ENCODE results near the gene NYAP2. TPM values are rescaled to one million over a fixed set of nuclear protein-coding genes. Genes with fewer than 3 reads are reported as not detected.

Gene NYAP2
- total RNA-seq, 2 experiments from 2014 or later: not detected

DNA sequence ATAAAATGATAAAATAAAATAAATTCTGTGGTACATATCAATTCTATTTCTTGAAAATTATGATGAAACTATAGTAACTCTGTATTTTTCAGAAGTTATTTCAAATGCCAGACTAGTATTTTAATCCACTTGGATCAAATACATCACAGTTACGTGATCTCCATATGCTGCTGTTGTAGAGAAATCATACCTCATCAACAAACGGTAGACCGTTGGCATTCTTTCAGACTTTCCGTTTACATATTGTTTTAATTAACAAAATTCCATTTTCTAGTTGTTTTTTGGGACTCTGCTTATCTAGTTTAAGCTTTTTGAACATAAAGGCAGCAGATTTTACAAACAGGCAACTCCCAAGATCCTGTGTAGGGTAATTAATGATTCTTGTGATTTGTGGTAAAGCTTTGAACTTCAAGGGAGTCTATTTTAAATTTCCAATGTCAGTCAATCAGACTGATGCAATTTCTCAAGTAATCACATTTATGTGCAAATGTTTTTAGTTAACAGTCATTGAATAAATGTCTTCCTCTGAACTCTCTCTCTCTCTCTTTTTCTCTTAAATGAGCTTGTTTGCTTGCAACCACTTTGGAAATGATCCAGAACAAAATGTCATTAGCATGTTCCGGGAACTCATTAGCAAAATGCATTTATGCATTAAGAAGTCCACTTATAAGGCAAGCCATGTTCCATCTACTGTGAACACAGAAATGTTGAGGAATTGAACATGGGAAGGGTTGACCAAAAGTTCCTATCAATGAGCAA lies 31.8 kb downstream of the NYAP2 start:
- Mint-ChIP-seq H3K27ac (no peak overlapping the region), H3K4me1 (ENCODE audit: low read depth) (no peaks in the 10 kb centered on the region), H3K27me3 (ENCODE audit: low read depth) (no peaks in the 10 kb centered on the region), H3K4me3 (no peak overlapping the region), H3K9me3 (ENCODE audit: insufficient read depth) (no peaks in the 10 kb centered on the region), H3K36me3 (ENCODE audit: low read depth) (no peaks in the 10 kb centered on the region)
- DNase-seq (no peak), ATAC-seq (no peak)
- CTCF ChIA-PET: no interaction called here
- POLR2A ChIA-PET: no interaction called here

DNA sequence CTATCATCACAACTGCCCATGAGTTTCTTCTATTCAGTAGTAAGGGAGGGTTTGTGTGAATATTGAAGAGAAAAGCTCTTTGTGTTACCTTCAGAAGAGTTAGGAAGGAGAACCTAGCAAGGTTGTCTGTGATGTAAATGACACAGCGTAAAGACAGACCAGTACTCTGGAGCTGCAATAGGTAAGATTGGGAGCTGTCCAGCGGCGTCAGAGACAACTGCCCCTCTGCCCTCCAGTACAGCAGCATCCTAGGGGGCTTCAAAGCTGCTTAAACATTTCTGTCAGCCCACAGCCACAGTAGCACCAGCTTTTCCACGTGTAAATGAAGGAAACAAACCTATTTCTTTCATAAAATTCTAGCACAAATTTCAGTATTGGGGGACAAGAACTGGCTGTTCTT lies 34.5 kb downstream of the NYAP2 start:
- Mint-ChIP-seq H3K36me3 (ENCODE audit: low read depth) (no peaks in the 10 kb centered on the region), H3K27me3 (ENCODE audit: low read depth) (peaks cover 2% of the 10 kb centered on the region), H3K9me3 (ENCODE audit: insufficient read depth) (no peaks in the 10 kb centered on the region), H3K4me3 (no peak overlapping the region), H3K27ac (no peak overlapping the region), H3K4me1 (ENCODE audit: low read depth) (no peaks in the 10 kb centered on the region)
- ChIA-PET CTCF (no interaction called here), POLR2A (no interaction called here)
- DNase-seq (no peak), ATAC-seq (no peak)

DNA sequence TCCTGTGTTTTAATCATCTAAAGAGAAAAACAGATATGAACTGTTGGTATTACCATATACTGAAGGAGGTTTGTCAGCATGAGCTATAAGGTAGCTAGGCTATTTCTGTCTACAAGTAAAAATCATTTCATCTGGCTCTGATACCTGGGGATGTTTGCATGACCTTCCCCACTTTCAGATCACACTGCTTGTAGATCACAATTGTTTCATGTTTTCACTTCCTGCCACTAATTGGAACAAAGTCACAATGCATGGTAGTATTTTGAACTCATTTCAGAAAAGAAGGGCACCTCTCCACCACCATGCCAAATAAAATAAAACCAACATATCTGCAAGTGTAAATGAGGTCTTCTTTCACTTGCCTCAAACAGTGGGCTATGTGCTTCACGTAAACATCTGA lies 37.8 kb downstream of the NYAP2 start:
- Mint-ChIP-seq H3K4me3 (no peak overlapping the region), H3K27ac (no peak overlapping the region), H3K27me3 (ENCODE audit: low read depth) (peaks cover 5% of the 10 kb centered on the region), H3K4me1 (ENCODE audit: low read depth) (no peaks in the 10 kb centered on the region), H3K9me3 (ENCODE audit: insufficient read depth) (no peaks in the 10 kb centered on the region), H3K36me3 (ENCODE audit: low read depth) (no peaks in the 10 kb centered on the region)
- DNase-seq: no peak
- no peak for ATAC-seq
- ChIA-PET CTCF (no interaction called here), POLR2A (no interaction called here)

DNA sequence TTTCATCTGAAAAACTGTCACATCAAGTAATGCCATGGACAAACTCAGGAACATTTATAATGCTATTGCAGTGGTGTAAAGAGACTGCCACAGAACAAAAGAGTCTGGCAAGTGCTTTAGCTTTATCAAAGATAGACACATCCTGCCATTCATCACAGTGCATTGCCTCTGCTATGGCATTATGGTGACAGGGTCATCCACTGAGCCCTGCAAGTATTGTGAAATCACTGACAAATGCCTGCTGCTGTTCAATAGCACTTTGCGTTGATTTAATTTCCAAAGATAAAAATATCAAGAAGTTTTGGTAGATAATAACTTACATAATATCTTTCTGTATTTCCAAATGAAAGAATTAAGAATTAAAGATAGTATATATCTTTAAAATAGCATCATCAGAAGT lies 38.7 kb downstream of the NYAP2 start:
- POLR2A ChIA-PET: no interaction called here
- CTCF ChIA-PET: no interaction called here
- H3K9me3 Mint-ChIP-seq (ENCODE audit: insufficient read depth): no peaks in the 10 kb centered on the region
- H3K27me3 Mint-ChIP-seq (ENCODE audit: low read depth): peaks cover 5% of the 10 kb centered on the region
- DNase-seq: no peak
- no peak overlapping the region for H3K27ac Mint-ChIP-seq
- no peaks in the 10 kb centered on the region for H3K36me3 Mint-ChIP-seq (ENCODE audit: low read depth)
- ATAC-seq: no peak
- no peak overlapping the region for H3K4me3 Mint-ChIP-seq
- no peaks in the 10 kb centered on the region for H3K4me1 Mint-ChIP-seq (ENCODE audit: low read depth)

DNA sequence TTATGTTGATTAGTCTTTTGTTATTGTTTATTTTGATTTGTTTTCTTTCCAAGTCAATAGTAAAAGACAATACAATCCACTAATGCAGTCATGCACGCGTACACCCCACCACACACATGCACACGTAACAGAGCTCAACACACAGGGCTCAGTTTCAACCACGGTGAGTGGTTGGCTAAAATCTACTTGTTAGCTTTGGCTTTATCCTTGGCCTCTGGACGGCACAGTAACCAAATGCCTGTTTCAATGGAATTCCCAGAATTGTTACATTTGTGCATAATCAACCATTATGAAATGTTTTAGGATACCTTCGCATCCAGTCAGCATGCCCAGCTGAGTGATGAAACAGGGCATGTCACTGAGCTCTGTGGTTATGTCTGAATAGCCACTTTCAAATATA lies 53.2 kb downstream of the NYAP2 start:
- no peak for DNase-seq
- Mint-ChIP-seq H3K4me3 (no peak overlapping the region), H3K36me3 (ENCODE audit: low read depth) (no peaks in the 10 kb centered on the region), H3K4me1 (ENCODE audit: low read depth) (no peaks in the 10 kb centered on the region), H3K27me3 (ENCODE audit: low read depth) (peaks cover 2% of the 10 kb centered on the region), H3K27ac (no peak overlapping the region), H3K9me3 (ENCODE audit: insufficient read depth) (no peaks in the 10 kb centered on the region)
- POLR2A ChIA-PET: no interaction called here
- ATAC-seq: no peak
- CTCF ChIA-PET: no interaction called here

DNA sequence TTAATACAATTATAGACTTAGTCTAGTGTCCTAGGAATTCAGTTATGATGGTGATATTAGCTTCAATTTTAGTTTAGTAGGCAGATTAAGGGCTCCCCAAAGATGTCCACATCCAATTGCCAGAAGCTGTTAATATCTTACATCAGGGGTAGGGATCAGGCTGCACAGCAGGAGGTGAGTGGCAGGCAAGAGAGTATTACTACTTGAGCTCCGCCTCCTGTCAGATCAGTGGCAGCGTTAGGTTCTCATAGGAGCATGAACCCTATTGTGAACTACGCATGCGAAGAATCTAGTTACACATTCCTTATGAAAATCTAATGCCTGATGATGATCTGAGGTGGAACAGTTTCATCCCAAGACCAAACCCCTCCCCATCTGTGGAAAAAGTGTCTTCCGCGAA lies 54.9 kb downstream of the NYAP2 start:
- CTCF ChIA-PET: no interaction called here
- Mint-ChIP-seq H3K4me1 (ENCODE audit: low read depth) (no peaks in the 10 kb centered on the region), H3K27ac (no peak overlapping the region), H3K9me3 (ENCODE audit: insufficient read depth) (no peaks in the 10 kb centered on the region), H3K36me3 (ENCODE audit: low read depth) (no peaks in the 10 kb centered on the region), H3K4me3 (no peak overlapping the region), H3K27me3 (ENCODE audit: low read depth) (peaks cover 2% of the 10 kb centered on the region)
- DNase-seq (no peak), ATAC-seq (no peak)
- POLR2A ChIA-PET: no interaction called here

DNA sequence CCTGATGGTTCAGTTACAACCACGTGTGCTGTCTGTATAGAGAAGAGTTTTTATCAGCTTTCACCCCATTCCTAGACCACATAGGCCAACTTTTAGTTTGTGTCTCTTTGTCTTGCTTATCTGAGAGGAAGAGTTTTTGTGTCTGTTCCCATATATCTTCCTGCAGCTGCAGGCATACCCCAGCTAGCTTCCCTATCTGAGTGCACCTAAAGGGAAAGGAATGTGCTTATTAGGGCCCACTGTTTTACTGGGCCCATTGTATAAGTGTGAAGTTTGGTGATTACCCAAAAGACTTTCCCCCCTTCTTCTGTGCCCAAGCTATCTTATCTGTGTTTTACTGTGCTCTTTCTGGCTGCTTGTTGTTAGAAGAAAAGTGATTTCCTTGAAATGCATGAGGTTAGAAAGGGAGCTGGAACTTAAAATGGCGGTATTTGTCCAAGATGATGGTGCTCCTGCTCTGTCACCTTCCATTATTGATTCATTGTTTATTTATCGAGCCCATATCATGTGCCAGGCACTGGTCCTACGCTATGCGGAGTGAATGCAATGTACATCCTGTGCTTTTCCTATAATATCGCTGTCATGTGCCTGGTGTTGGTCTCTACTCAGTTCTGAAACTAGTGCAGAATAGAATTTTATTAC lies 57.2 kb downstream of the NYAP2 start:
- ChIA-PET POLR2A (no interaction called here), CTCF (no interaction called here)
- ATAC-seq (no peak), DNase-seq (no peak)
- no peaks in the 10 kb centered on the region for H3K36me3 Mint-ChIP-seq (ENCODE audit: low read depth)
- H3K27me3 Mint-ChIP-seq (ENCODE audit: low read depth): peaks cover 2% of the 10 kb centered on the region
- H3K4me3 Mint-ChIP-seq: no peak overlapping the region
- H3K9me3 Mint-ChIP-seq (ENCODE audit: insufficient read depth): no peaks in the 10 kb centered on the region
- no peaks in the 10 kb centered on the region for H3K4me1 Mint-ChIP-seq (ENCODE audit: low read depth)
- H3K27ac Mint-ChIP-seq: no peak overlapping the region

DNA sequence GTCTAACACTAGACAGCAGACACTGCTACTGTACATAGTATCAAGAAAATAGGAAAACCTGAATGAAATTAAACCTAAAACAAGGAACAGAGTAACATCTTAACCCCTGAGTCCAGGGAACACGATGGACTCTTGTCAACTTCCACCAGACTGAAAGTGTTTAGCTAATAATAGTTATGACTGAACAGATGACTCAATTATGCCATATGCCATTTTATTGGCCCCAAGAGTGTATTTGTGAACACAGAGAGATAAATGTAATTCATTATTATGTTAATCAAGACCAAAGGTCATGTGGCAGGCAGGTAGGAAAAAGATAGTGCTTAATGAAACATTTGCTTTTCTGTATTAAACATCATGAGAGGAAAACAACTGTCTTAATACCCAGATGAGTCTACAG lies 58.0 kb downstream of the NYAP2 start:
- Mint-ChIP-seq H3K36me3 (ENCODE audit: low read depth) (no peaks in the 10 kb centered on the region), H3K9me3 (ENCODE audit: insufficient read depth) (no peaks in the 10 kb centered on the region), H3K4me3 (no peak overlapping the region), H3K27me3 (ENCODE audit: low read depth) (peaks cover 2% of the 10 kb centered on the region), H3K27ac (no peak overlapping the region), H3K4me1 (ENCODE audit: low read depth) (no peaks in the 10 kb centered on the region)
- POLR2A ChIA-PET: interaction anchor here (0.6 kb wide), 1 partner anchor 48 kb away, joined by 3 read pairs; no protein-coding TSS in a partner anchor
- no peak for ATAC-seq
- DNase-seq: no peak
- CTCF ChIA-PET: no interaction called here

DNA sequence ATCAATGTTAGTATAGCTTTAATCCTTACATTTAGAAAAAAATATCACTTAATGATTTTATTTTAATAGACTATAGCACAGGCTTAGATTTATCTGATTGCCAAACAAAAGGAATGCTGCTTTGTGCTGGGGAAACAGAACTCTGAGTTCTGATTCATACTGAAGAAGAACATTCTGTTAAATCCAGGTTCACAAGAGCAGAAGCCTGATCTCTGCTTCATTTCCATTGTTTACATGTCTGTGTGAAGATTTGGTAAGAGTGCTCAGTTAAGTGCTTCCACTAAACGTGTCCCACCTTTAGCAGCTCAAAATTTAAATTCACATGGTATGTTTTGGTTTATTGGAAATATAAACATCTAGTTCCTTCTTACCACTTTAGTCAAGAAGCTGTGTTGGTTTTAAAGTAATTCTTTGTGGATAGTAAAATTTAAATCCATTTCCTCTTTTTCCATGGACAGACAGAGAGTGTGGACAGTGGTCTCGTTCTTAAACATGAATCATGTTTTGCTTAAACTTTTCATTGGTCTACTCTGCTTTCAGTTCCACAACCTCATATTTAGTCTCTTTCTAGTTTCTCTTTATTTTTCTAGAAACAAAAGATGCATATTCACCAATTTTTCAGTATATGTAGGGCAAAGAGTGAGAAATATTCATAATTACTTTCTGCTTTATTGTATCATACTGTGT lies 59.1 kb downstream of the NYAP2 start:
- no peaks in the 10 kb centered on the region for H3K9me3 Mint-ChIP-seq (ENCODE audit: insufficient read depth)
- ChIA-PET POLR2A (no interaction called here), CTCF (interaction anchor here (1.0 to 1.4 kb wide), 2 partner anchors 202 to 757 kb away, joined by 3 read pairs; no protein-coding TSS in a partner anchor)
- no peak overlapping the region for H3K27ac Mint-ChIP-seq
- DNase-seq (no peak), ATAC-seq (no peak)
- H3K27me3 Mint-ChIP-seq (ENCODE audit: low read depth): peaks cover 2% of the 10 kb centered on the region
- H3K36me3 Mint-ChIP-seq (ENCODE audit: low read depth): no peaks in the 10 kb centered on the region
- H3K4me1 Mint-ChIP-seq (ENCODE audit: low read depth): no peaks in the 10 kb centered on the region
- H3K4me3 Mint-ChIP-seq: no peak overlapping the region

DNA sequence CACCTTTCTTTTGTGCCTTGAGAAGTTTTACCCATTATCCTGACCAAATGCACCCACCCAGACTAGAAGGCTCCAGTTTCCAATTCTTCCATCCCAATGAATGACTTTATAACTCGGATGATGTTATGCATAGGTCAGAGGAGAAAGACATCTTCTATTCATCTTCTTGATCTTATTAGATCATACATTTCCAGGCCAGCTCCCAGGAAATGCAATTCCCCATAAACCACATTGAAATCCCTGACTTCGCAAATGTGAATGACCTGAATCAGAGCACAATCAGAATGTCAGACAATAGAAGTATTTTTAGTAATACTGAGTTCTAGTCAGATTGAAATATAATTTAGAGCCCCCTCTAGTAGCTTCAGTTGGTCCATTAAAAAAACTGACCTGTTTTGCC lies 62.9 kb downstream of the NYAP2 start:
- peaks cover 2% of the 10 kb centered on the region for H3K27me3 Mint-ChIP-seq (ENCODE audit: low read depth)
- H3K4me1 Mint-ChIP-seq (ENCODE audit: low read depth): peaks cover 15% of the 10 kb centered on the region
- ChIA-PET POLR2A (no interaction called here), CTCF (no interaction called here)
- no peaks in the 10 kb centered on the region for H3K9me3 Mint-ChIP-seq (ENCODE audit: insufficient read depth)
- ATAC-seq (no peak), DNase-seq (no peak)
- H3K4me3 Mint-ChIP-seq: no peak overlapping the region
- no peak overlapping the region for H3K27ac Mint-ChIP-seq
- H3K36me3 Mint-ChIP-seq (ENCODE audit: low read depth): peaks cover 4% of the 10 kb centered on the region

DNA sequence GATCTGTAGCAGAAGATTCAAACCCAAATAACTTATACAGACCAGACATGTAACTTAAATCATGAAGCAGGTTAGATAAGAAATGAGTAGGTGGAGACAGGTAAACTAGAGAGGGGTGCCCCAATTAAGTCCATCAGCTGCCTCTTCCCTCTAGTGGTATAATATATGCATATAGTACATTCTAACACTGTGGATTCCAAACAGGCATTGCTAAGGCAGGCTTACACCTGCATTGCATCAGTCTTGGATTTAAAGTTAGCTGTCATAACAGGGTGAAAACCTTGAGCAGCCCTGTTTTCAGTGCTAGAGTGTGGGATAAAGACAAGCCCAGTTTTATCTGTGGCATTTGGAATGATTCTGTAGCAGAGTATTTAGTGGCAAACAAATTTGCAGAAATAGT lies 63.4 kb downstream of the NYAP2 start:
- POLR2A ChIA-PET: no interaction called here

DNA sequence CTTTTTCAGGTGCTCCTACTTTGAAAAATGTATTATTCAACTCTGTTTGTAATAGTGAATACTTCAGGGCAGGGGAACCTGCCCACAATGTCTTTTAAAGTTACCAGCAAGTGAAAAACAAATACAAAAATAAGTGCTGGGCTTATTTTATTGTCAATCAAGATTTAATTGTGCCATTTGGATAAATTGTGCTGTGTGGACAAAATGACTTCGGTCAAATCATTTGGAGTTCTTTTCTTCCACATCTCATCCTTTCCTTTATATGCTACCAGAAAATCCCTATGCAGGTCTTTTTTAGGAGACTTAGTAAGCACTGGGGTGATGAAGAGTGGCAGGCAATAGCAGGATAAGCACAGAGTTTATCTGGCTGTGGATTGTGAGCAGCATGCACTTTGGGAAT lies 63.9 kb downstream of the NYAP2 start:
- Mint-ChIP-seq H3K4me1 (ENCODE audit: low read depth) (peaks cover 15% of the 10 kb centered on the region), H3K27ac (no peak overlapping the region), H3K4me3 (no peak overlapping the region), H3K36me3 (ENCODE audit: low read depth) (peaks cover 4% of the 10 kb centered on the region), H3K27me3 (ENCODE audit: low read depth) (peaks cover 2% of the 10 kb centered on the region), H3K9me3 (ENCODE audit: insufficient read depth) (no peaks in the 10 kb centered on the region)
- DNase-seq: no peak
- POLR2A ChIA-PET: no interaction called here
- CTCF ChIA-PET: no interaction called here
- ATAC-seq: no peak

More for the DNA sequence above, 63.4 kb downstream of the NYAP2 start:
- ATAC-seq: no peak
- DNase-seq: no peak
- Mint-ChIP-seq H3K36me3 (ENCODE audit: low read depth) (peaks cover 4% of the 10 kb centered on the region), H3K27ac (no peak overlapping the region), H3K27me3 (ENCODE audit: low read depth) (peaks cover 2% of the 10 kb centered on the region), H3K4me1 (ENCODE audit: low read depth) (peaks cover 15% of the 10 kb centered on the region), H3K9me3 (ENCODE audit: insufficient read depth) (no peaks in the 10 kb centered on the region), H3K4me3 (no peak overlapping the region)
- CTCF ChIA-PET: no interaction called here

Measured in activated CD8-positive, alpha-beta T cell treated with anti-CD3 and anti-CD28 coated beads, Interleukin-2, amount 10 ng/mL, durations not matched to agents 7 days and 5 days (primary cell).